Peyer's patch (tissue), 4 donors: ENCODE data around the gene ERO1B. TPM values are rescaled to one million over a fixed set of nuclear protein-coding genes. Genes with fewer than 3 reads are reported as not detected.

Source experiments
- DNase-seq, 3 donors: peaks; one replicate each; pipeline ENCODE4 v3.0.0-alpha.2; 2017 to 2019
- H3K27ac ChIP-seq, 4 donors: fragments of 200-600 bp; sonication (generic); one replicate each; pipeline ENCODE4 v1.5.1; 2016 to 2019
- H3K27me3 ChIP-seq, 2 donors: fragments of 200-600 bp; sonication (generic); one replicate each; pipeline ENCODE4 v1.5.1; 2019
- H3K36me3 ChIP-seq, 3 donors: fragments of 200-600 bp; sonication (generic); one replicate each; pipeline ENCODE4 v1.5.1; 2016 to 2019
- H3K4me1 ChIP-seq, 4 donors: fragments of 200-600 bp; sonication (generic); one replicate each; pipeline ENCODE4 v1.5.1; 2016 to 2019
- H3K4me3 ChIP-seq, 4 donors: fragments of 200-600 bp; sonication (generic); 1 replicate in 3 of 4; 2 replicates in 1 of 4; pipeline ENCODE4 v1.5.1; 2016 to 2019; ENCODE audit warnings: mild to moderate bottlenecking in 1 of 4
- H3K9me3 ChIP-seq, 4 donors: fragments of 200-600 bp; sonication (generic); one replicate each; pipeline ENCODE4 v1.5.1; 2016 to 2019; ENCODE audit warnings: mild to moderate bottlenecking in 1 of 4
- POLR2A ChIP-seq, 2 donors: fragments of 450-650 bp; IDR thresholded peaks; one replicate each; pipeline ENCODE4 v1.5.1; 2017; ENCODE audit warnings: antibody characterized with exemption in 2 of 2, mild to moderate bottlenecking in 2 of 2, moderate library complexity in 2 of 2
- small RNA-seq, 2 donors: library from RNA; depleted of rRNA; stranded (forward); fragments of <200 nt; gene quantifications; one replicate each; pipeline ENCODE3, GENCODE V24; 2016
- total RNA-seq, 4 donors: library from RNA; depleted of rRNA; stranded (reverse); fragments of >200 nt; gene quantifications; one replicate each; pipeline ENCODE4 v1.1.0, GENCODE V29; 2016
- TF ChIP-seq, protein P1 (sequence below), 6 experiments: fragments of 450-650 bp in 4 of 6; fragments of 200-600 bp in 2 of 6; sonication (generic) in 1 of 6; IDR thresholded peaks; one replicate each; pipeline ENCODE4 v1.5.1; 2017 to 2019; ENCODE audit warnings: antibody characterized with exemption in 6 of 6, mild to moderate bottlenecking in 3 of 6, moderate library complexity in 1 of 6

The ERO1B gene
- total RNA-seq, 4 donors from 2014 or later = 5.2 to 44.6 (median 7.9) TPM

DNA sequence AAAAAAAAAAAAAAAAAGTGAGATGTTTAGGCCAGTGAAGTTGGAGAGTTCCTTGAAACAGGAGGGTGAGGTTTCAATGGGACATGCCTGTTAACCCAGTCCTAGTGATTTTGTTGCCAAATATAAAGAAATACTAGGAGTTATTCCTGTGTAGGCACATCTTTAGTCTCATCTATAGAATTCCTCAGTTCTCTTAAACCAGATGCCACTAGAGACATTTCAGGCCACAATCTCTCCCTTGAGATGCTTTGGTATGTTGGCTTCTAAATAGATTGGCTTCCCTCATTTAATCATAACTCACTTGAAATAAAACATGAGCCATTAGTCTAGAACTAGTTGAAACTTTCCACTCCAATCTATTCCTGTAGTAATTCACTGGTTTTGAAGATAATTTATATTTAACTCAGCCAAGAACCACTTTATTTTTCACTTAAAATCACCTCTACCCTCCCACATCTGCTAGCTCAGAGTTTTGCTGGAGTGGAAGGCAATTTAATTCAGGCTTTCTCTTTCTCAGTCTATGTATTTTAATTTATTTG, 109.6 kb downstream of the ERO1B start:
- Histone ChIP-seq H3K36me3 (no peaks in the 10 kb centered on the region), H3K4me1 (no peaks in the 10 kb centered on the region), H3K27me3 (no peaks in the 10 kb centered on the region), H3K27ac (no peak overlapping the region), H3K4me3 (no peak overlapping the region), H3K9me3 (no peaks in the 10 kb centered on the region)
- TF ChIP-seq, protein P1, sequence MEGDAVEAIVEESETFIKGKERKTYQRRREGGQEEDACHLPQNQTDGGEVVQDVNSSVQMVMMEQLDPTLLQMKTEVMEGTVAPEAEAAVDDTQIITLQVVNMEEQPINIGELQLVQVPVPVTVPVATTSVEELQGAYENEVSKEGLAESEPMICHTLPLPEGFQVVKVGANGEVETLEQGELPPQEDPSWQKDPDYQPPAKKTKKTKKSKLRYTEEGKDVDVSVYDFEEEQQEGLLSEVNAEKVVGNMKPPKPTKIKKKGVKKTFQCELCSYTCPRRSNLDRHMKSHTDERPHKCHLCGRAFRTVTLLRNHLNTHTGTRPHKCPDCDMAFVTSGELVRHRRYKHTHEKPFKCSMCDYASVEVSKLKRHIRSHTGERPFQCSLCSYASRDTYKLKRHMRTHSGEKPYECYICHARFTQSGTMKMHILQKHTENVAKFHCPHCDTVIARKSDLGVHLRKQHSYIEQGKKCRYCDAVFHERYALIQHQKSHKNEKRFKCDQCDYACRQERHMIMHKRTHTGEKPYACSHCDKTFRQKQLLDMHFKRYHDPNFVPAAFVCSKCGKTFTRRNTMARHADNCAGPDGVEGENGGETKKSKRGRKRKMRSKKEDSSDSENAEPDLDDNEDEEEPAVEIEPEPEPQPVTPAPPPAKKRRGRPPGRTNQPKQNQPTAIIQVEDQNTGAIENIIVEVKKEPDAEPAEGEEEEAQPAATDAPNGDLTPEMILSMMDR (IDR thresholded peaks at IDR 0.05) = no peak
- no peak for TF ChIP-seq POLR2A (IDR thresholded peaks at IDR 0.05)
- DNase-seq = no peak

GRCh38 chr1:236168716-236169429, 112.9 kb downstream of the ERO1B start:
- no peaks in the 10 kb centered on the region for H3K27me3 ChIP-seq
- no peak for TF ChIP-seq POLR2A (IDR thresholded peaks at IDR 0.05)
- TF ChIP-seq, protein P1 (IDR thresholded peaks at IDR 0.05) = peak in 3 of 6 experiments; percentile 45 to 52 (median 47)
- no peak overlapping the region for H3K4me3 ChIP-seq
- H3K36me3 ChIP-seq = no peaks in the 10 kb centered on the region
- no peaks in the 10 kb centered on the region for H3K9me3 ChIP-seq
- peak in 2 of 3 donors; percentile 66 to 69 for DNase-seq
- no peak overlapping the region for H3K27ac ChIP-seq
- H3K4me1 ChIP-seq = peaks cover 0 to 2% (median 0%) of the 10 kb centered on the region in 4 donors

DNA sequence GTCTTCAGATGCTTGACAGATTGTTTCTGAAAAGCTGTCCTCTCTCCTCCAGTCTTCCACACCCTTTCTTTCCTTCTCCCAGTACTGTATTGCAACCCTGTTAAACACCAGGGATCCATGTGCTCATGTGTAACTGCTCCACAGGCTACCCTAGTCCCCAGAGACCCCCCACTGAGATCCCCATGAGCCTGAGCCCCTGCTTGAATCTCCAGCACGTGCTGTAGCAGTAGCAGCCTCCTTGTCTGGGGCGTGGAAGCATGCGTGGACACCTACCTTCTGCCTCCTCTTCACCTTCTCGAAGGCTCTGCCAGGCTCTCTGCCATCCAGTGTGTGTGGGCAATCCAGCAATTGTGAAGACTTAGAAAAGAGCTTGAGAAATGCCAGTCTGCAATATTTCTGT, 114.2 kb downstream of the ERO1B start:
- TF ChIP-seq, protein P1 (IDR thresholded peaks at IDR 0.05) = no peak
- no peak for TF ChIP-seq POLR2A (IDR thresholded peaks at IDR 0.05)
- Histone ChIP-seq H3K4me1 (peaks cover 0 to 7% (median 0%) of the 10 kb centered on the region in 4 donors), H3K27ac (no peak overlapping the region), H3K36me3 (no peaks in the 10 kb centered on the region), H3K27me3 (no peaks in the 10 kb centered on the region), H3K4me3 (no peak overlapping the region), H3K9me3 (peaks cover 0 to 2% (median 0%) of the 10 kb centered on the region in 4 donors)
- no peak for DNase-seq

- no peak for DNase-seq
- H3K9me3 ChIP-seq = peaks cover 0 to 2% (median under 1%) of the 10 kb centered on the region in 4 donors
- H3K27ac ChIP-seq = no peak overlapping the region
Observed at GRCh38 chr1:236167154-236167553, 114.6 kb downstream of the ERO1B start.

GRCh38 chr1:236166041-236166440, 115.7 kb downstream of the ERO1B start:
- Histone ChIP-seq H3K36me3 (no peaks in the 10 kb centered on the region), H3K4me1 (peaks cover 0 to 7% (median 0%) of the 10 kb centered on the region in 4 donors), H3K9me3 (peaks cover 0 to 8% (median 4%) of the 10 kb centered on the region in 4 donors), H3K27me3 (no peaks in the 10 kb centered on the region), H3K27ac (no peak overlapping the region), H3K4me3 (no peak overlapping the region)
- TF ChIP-seq, protein P1 (IDR thresholded peaks at IDR 0.05) = no peak
- no peak for TF ChIP-seq POLR2A (IDR thresholded peaks at IDR 0.05)
- DNase-seq = no peak

More at GRCh38 chr1:236167154-236167553, 114.6 kb downstream of the ERO1B start:
- H3K27me3 ChIP-seq = no peaks in the 10 kb centered on the region
- TF ChIP-seq, protein P1 (IDR thresholded peaks at IDR 0.05) = no peak
- TF ChIP-seq POLR2A (IDR thresholded peaks at IDR 0.05) = no peak
- H3K4me1 ChIP-seq = peaks cover 0 to 7% (median 0%) of the 10 kb centered on the region in 4 donors
- no peak overlapping the region for H3K4me3 ChIP-seq
- H3K36me3 ChIP-seq = no peaks in the 10 kb centered on the region

Small RNA genes lying within 50 kb of the gene (small RNA-seq; reads per million reads assigned to genes)
- 0.45 to 1.00 reads per million in 2 donors for gene RNU2-70P

Other genes starting within 250 kb of the ERO1B start
- gene NID1, start 216.9 kb downstream of the ERO1B start, total RNA-seq = 10 to 100 TPM; 20.5 to 92.4 (median 62.0) TPM
- gene GPR137B, start 139.4 kb downstream of the ERO1B start, total RNA-seq = 10 to 100 TPM; 13.4 to 37.1 (median 23.0) TPM
- not detected for gene EDARADD, start 112.3 kb upstream of the ERO1B start, total RNA-seq
- 10 to 100 TPM; 59.2 to 98.2 (median 78.7) TPM for gene LGALS8, start 242.0 kb upstream of the ERO1B start, total RNA-seq